Loucy (cell line): Measurements from ENCODE around the gene ZBTB32.

Experiments
- EZH2phosphoT487 ChIP-seq: fragments of 200-600 bp; IDR thresholded peaks from 2 replicates; pipeline ENCODE4 v1.6.1; 2018; ENCODE audit warnings: antibody characterized with exemption, mild to moderate bottlenecking, moderate library complexity, borderline replicate concordance
- TF ChIP-seq, protein P1 (sequence below): fragments of 200-600 bp; sonication (generic); conservative IDR thresholded peaks from 2 replicates; pipeline ENCODE4 v1.5.1; 2014; ENCODE audit warnings: mild to moderate bottlenecking, antibody characterized with exemption, low read length

DNA sequence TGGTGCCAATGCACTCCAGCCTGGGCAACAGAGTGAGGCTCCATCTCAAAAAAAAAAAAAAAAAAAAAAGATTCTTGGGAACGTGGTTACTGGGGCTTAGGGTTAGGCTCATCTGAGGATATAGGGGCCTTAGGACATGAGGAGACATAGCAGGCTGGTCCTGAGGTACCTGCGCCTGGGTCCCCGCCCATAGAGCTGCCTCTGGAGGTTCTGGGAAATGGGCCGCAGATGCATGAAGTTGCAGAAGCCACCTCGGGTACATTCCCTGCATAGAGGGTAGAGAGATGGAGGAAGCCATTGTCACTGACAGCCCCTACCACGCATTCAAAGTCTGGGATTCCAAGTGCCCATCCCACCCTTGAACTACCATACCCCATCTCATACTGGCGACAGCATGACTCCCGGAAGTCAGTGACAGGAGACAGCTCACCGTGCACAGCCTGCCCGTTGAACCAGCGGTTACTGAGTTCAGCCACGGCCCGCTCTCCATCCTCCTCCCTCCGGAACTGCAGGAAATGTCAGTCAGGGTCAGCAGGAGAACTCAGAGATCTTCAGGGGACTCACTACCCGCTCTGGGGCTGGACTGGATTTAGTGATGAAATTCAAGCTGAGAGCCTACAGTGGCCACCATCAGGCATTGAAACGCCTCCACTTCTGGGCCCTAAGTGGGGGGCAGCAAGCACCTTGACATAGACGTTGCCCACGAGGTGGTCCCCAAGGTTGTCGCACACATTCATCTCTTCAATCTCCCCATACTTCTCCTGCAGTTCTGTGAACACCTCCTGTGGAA lies 39.5 kb downstream of the ZBTB32 start:
- TF ChIP-seq, protein P1, sequence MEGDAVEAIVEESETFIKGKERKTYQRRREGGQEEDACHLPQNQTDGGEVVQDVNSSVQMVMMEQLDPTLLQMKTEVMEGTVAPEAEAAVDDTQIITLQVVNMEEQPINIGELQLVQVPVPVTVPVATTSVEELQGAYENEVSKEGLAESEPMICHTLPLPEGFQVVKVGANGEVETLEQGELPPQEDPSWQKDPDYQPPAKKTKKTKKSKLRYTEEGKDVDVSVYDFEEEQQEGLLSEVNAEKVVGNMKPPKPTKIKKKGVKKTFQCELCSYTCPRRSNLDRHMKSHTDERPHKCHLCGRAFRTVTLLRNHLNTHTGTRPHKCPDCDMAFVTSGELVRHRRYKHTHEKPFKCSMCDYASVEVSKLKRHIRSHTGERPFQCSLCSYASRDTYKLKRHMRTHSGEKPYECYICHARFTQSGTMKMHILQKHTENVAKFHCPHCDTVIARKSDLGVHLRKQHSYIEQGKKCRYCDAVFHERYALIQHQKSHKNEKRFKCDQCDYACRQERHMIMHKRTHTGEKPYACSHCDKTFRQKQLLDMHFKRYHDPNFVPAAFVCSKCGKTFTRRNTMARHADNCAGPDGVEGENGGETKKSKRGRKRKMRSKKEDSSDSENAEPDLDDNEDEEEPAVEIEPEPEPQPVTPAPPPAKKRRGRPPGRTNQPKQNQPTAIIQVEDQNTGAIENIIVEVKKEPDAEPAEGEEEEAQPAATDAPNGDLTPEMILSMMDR = no peak
- TF ChIP-seq EZH2phosphoT487 = no peak
